Stimulated activated naive B cell treated with anti-CD40 and anti-IgM and Interleukin-4, amounts not matched to agents 10 μg/mL and 1 μg/mL and 100 μg/mL, for 72 hours (primary cell): ENCODE results near the gene GRM8.
"Not testable (repeated sequence)": the region's sequence is repeated elsewhere in the genome, so short reads cannot be mapped to it uniquely, and the experiment has no call there.

Experiments
- ATAC-seq, 2 donors: fragments of 150-1000 bp; cut with Tn5 transposase; replicated peaks; 2 replicates each; pipeline ENCODE4 v1.10.0; 2021; ENCODE audit warnings: moderate library complexity in 1 of 2
- DNase-seq: peaks from one replicate; pipeline ENCODE4 v3.0.0; 2021
- H3K27ac Mint-ChIP-seq: one replicate; pipeline ENCODE4 v1.8.0; 2022; ENCODE audit warnings: mild to moderate bottlenecking, mixed read lengths
- H3K27me3 Mint-ChIP-seq, 2 donors: one replicate each; pipeline ENCODE4 v1.8.0; 2022; ENCODE audit warnings: mixed read lengths in 2 of 2
- H3K36me3 Mint-ChIP-seq, 2 donors: one replicate each; pipeline ENCODE4 v1.8.0; 2022; ENCODE audit warnings: mixed read lengths in 2 of 2, mild to moderate bottlenecking in 1 of 2
- H3K4me1 Mint-ChIP-seq, 2 donors: one replicate each; pipeline ENCODE4 v1.8.0; 2022; ENCODE audit warnings: mixed read lengths in 2 of 2, mild to moderate bottlenecking in 1 of 2
- H3K4me3 Mint-ChIP-seq, 2 donors: one replicate each; pipeline ENCODE4 v1.8.0; 2022; ENCODE audit warnings: mild to moderate bottlenecking in 2 of 2, mixed read lengths in 2 of 2, moderate library complexity in 1 of 2
- H3K9me3 Mint-ChIP-seq, 2 donors: one replicate each; pipeline ENCODE4 v1.8.0; 2022; ENCODE audit warnings: mixed read lengths in 2 of 2, mild to moderate bottlenecking in 1 of 2

GRM8 gene

GRCh38 chr7:126937171-126937570 lies 315.6 kb downstream of the GRM8 start:
- ATAC-seq (peak in 1 of 2 donors; percentile 29), DNase-seq (no peak)
- no peak overlapping the region for H3K4me3 Mint-ChIP-seq
- H3K4me1 Mint-ChIP-seq = no peaks in the 10 kb centered on the region
- H3K27me3 Mint-ChIP-seq = no peaks in the 10 kb centered on the region
- no peaks in the 10 kb centered on the region for H3K9me3 Mint-ChIP-seq
- H3K36me3 Mint-ChIP-seq = no peaks in the 10 kb centered on the region
- H3K27ac Mint-ChIP-seq = no peak overlapping the region

- no peak overlapping the region for H3K4me3 Mint-ChIP-seq
- ATAC-seq (no peak), DNase-seq (no peak)
- no peaks in the 10 kb centered on the region for H3K36me3 Mint-ChIP-seq
- H3K27ac Mint-ChIP-seq = no peak overlapping the region
- H3K4me1 Mint-ChIP-seq = no peaks in the 10 kb centered on the region
- no peaks in the 10 kb centered on the region for H3K27me3 Mint-ChIP-seq
- no peaks in the 10 kb centered on the region for H3K9me3 Mint-ChIP-seq
Measured at GRCh38 chr7:126931581-126931980, 321.2 kb downstream of the GRM8 start.

DNA sequence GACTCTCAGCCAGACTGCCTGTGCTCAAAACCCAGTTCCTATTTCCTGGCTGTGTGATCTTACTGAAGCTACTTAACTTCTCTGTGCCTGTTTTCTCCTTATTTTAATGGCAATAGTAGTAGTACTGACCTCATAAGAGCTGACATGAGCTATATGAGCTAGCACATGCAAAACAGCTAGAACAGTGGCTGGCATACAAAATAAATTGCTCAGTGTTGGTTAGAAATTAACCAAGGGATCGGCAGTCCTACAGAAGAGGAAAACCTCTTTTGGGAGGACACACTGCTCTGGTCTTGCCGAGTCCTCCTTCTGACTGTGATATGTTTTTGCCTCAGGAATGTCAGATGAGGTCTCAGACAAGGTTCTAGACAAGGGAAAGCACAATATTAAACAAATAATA lies 322.6 kb downstream of the GRM8 start:
- no peaks in the 10 kb centered on the region for H3K36me3 Mint-ChIP-seq
- ATAC-seq (no peak), DNase-seq (no peak)
- no peaks in the 10 kb centered on the region for H3K9me3 Mint-ChIP-seq
- no peaks in the 10 kb centered on the region for H3K27me3 Mint-ChIP-seq
- H3K27ac Mint-ChIP-seq = no peak overlapping the region
- H3K4me1 Mint-ChIP-seq = no peaks in the 10 kb centered on the region
- H3K4me3 Mint-ChIP-seq = no peak overlapping the region

- ATAC-seq (no peak), DNase-seq (no peak)
- Mint-ChIP-seq H3K27me3 (no peaks in the 10 kb centered on the region), H3K36me3 (no peaks in the 10 kb centered on the region), H3K4me1 (no peaks in the 10 kb centered on the region), H3K27ac (no peak overlapping the region), H3K4me3 (no peak overlapping the region), H3K9me3 (peaks cover 0 to 4% of the 10 kb centered on the region in 2 donors)
Measured at GRCh38 chr7:126924477-126924876, 328.3 kb downstream of the GRM8 start.

GRCh38 chr7:126911627-126912026 lies 341.1 kb downstream of the GRM8 start:
- H3K4me1 Mint-ChIP-seq, H3K9me3 Mint-ChIP-seq, ATAC-seq, DNase-seq, H3K27me3 Mint-ChIP-seq, H3K4me3 Mint-ChIP-seq, H3K36me3 Mint-ChIP-seq, H3K27ac Mint-ChIP-seq: not testable (repeated sequence)

GRCh38 chr7:126908564-126908963 lies 344.2 kb downstream of the GRM8 start:
- H3K36me3 Mint-ChIP-seq, H3K9me3 Mint-ChIP-seq, H3K4me1 Mint-ChIP-seq, H3K4me3 Mint-ChIP-seq, H3K27me3 Mint-ChIP-seq, DNase-seq, ATAC-seq, H3K27ac Mint-ChIP-seq: not testable (repeated sequence)

DNA sequence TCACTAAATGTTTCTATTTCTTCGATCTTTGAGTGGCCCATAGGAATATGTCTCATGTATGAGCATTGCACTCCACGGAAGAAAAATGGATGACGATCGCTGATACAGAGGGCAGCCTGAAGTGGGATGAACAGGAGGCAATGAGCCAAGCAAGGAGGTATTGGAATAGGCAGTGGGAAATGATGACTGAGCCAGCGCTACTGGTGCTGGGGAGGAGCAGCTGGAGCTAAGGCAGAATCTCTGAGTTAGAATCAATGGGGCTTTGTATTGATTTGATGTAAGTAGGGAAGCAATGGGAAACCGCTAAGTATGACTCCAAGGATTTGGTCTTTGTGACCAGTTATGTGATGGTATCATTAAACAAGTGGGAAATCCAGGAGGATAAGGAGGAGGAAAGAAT lies 345.1 kb downstream of the GRM8 start:
- not testable (repeated sequence) for H3K36me3 Mint-ChIP-seq

GRCh38 chr7:126905255-126905654 lies 347.5 kb downstream of the GRM8 start:
- H3K36me3 Mint-ChIP-seq, H3K9me3 Mint-ChIP-seq, ATAC-seq, H3K4me3 Mint-ChIP-seq, H3K4me1 Mint-ChIP-seq, DNase-seq, H3K27me3 Mint-ChIP-seq, H3K27ac Mint-ChIP-seq: not testable (repeated sequence)

More for the DNA sequence above, 345.1 kb downstream of the GRM8 start:
- H3K27ac Mint-ChIP-seq, H3K4me3 Mint-ChIP-seq, H3K27me3 Mint-ChIP-seq, H3K4me1 Mint-ChIP-seq, H3K9me3 Mint-ChIP-seq, ATAC-seq, DNase-seq: not testable (repeated sequence)

DNA sequence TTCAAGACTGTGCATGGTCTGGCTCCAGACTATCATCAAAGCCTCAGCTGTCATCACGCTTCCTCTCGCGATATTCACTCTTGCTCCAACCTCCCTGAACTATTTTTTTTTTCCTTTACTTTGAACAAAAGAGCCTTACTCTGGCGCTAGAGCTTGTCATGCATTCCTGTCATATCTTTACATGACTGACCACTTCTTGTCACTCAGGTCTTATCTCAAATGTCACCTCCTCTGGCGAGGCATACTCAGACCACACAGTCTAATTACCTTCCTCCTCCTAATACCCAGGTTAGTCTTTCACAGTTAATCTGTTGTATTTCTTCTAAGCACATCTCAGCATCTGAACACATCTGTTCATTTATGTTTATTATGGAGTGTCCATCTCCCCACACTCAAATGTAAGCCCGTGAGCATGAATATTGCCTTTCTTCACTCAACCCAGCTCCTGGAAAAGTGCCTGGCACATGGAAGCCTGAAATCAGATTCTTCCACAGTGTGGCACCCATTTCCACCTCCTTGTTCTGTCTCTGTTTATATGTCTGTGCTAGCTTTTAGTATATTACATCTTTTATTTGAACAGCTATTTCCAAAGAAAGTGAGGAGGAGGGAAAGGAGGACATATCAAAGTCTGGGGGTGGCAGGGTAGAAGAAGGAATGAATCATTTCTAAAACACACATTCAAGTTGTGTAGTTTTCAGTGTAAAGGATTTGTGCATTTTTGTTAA lies 351.5 kb downstream of the GRM8 start:
- not testable (repeated sequence) for H3K27me3 Mint-ChIP-seq, H3K27ac Mint-ChIP-seq, H3K4me3 Mint-ChIP-seq, H3K9me3 Mint-ChIP-seq, H3K4me1 Mint-ChIP-seq, DNase-seq, ATAC-seq, H3K36me3 Mint-ChIP-seq

GRCh38 chr7:126887980-126888379 lies 364.8 kb downstream of the GRM8 start:
- H3K4me1 Mint-ChIP-seq, H3K9me3 Mint-ChIP-seq, DNase-seq, ATAC-seq, H3K27me3 Mint-ChIP-seq, H3K27ac Mint-ChIP-seq, H3K36me3 Mint-ChIP-seq, H3K4me3 Mint-ChIP-seq: not testable (repeated sequence)

GRCh38 chr7:126887560-126887959 lies 365.2 kb downstream of the GRM8 start:
- not testable (repeated sequence) for H3K9me3 Mint-ChIP-seq, H3K4me3 Mint-ChIP-seq, H3K36me3 Mint-ChIP-seq

GRCh38 chr7:126882730-126883129 lies 370.0 kb downstream of the GRM8 start:
- ATAC-seq, H3K4me1 Mint-ChIP-seq, H3K9me3 Mint-ChIP-seq: not testable (repeated sequence)

More at GRCh38 chr7:126887560-126887959, 365.2 kb downstream of the GRM8 start:
- H3K4me1 Mint-ChIP-seq, H3K27ac Mint-ChIP-seq, ATAC-seq, DNase-seq, H3K27me3 Mint-ChIP-seq: not testable (repeated sequence)

GRCh38 chr7:126881908-126882307 lies 370.8 kb downstream of the GRM8 start:
- ATAC-seq, H3K4me1 Mint-ChIP-seq, H3K9me3 Mint-ChIP-seq, H3K27ac Mint-ChIP-seq, H3K36me3 Mint-ChIP-seq, H3K4me3 Mint-ChIP-seq, DNase-seq, H3K27me3 Mint-ChIP-seq: not testable (repeated sequence)

More at GRCh38 chr7:126882730-126883129, 370.0 kb downstream of the GRM8 start:
- not testable (repeated sequence) for H3K27ac Mint-ChIP-seq, H3K27me3 Mint-ChIP-seq, H3K36me3 Mint-ChIP-seq, H3K4me3 Mint-ChIP-seq, DNase-seq

DNA sequence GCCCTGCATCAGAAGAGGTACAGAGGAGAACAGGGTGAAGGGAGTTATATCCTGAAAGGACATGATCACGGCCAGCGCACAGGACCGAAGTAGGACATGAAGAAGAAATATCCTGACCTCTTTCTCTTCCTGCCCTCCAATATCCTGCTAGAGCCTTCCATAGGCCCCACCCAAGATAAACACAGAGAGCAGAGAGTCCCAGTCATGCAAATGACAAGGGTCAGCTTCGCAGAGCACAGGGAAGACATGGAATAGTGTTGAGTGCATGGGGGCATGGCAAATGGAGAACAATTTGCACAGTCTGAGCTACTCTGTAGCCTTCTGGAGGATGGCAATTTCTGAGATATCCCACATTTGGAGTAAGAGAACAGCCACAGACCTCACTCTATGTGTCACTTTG lies 371.4 kb downstream of the GRM8 start:
- ATAC-seq = no peak
- DNase-seq = no peak
- no peak overlapping the region for H3K27ac Mint-ChIP-seq

GRCh38 chr7:126876536-126876935 lies 376.2 kb downstream of the GRM8 start:
- not testable (repeated sequence) for H3K4me3 Mint-ChIP-seq, H3K27ac Mint-ChIP-seq, H3K9me3 Mint-ChIP-seq, H3K36me3 Mint-ChIP-seq, H3K4me1 Mint-ChIP-seq, ATAC-seq, DNase-seq, H3K27me3 Mint-ChIP-seq

More for the DNA sequence above, 371.4 kb downstream of the GRM8 start:
- Mint-ChIP-seq H3K27me3 (no peaks in the 10 kb centered on the region), H3K36me3 (no peaks in the 10 kb centered on the region), H3K4me3 (no peak overlapping the region), H3K9me3 (no peaks in the 10 kb centered on the region), H3K4me1 (no peaks in the 10 kb centered on the region)
